Brain microvascular endothelial cell (primary cell): ENCODE results near the gene OR2L8.

Experiments used
- DNase-seq: peaks from one replicate; pipeline ENCODE4 v3.0.0-alpha.2; 2020
- H3K27ac ChIP-seq: fragments of 250-450 bp; sonication (Bioruptor Pico); 2 replicates; pipeline ENCODE4 v1.5.1; 2020; ENCODE audit warnings: mild to moderate bottlenecking, moderate library complexity
- H3K27me3 ChIP-seq: fragments of 250-450 bp; sonication (Bioruptor Pico); replicated peaks from 2 replicates; pipeline ENCODE4 v1.5.1; 2020; ENCODE audit warnings: mild to moderate bottlenecking
- H3K36me3 ChIP-seq: fragments of 250-450 bp; sonication (Bioruptor Pico); replicated peaks from 2 replicates; pipeline ENCODE4 v1.5.1; 2020; ENCODE audit warnings: mild to moderate bottlenecking
- H3K4me3 ChIP-seq: 2 replicates; pipeline ENCODE4 v1.5.1; 2011; ENCODE audit warnings: low read depth, mild to moderate bottlenecking, control low read depth, low read length, moderate library complexity
- CTCF ChIP-seq: IDR thresholded peaks from 2 replicates; pipeline ENCODE4 v1.5.1; 2011; ENCODE audit warnings: low read depth, mild to moderate bottlenecking, moderate library complexity, low read length, control low read depth, inconsistent platforms; ENCODE audit errors: missing control alignments
- in situ Hi-C: cut with HindIII; loops from 2 replicates; pipeline ENCODE4 v1.10.0; 2017; ENCODE audit warnings: low sequenced_read_pairs, low pct_ligation_motif_present

Gene OR2L8

GRCh38 chr1:247961791-247962190 lies 13.1 kb downstream of the OR2L8 start:
- no peak overlapping the region for H3K27ac ChIP-seq
- no peak overlapping the region for H3K4me3 ChIP-seq
- no peak for DNase-seq
- in situ Hi-C loops: no loop called here
- H3K27me3 ChIP-seq: no peaks in the 10 kb centered on the region
- H3K36me3 ChIP-seq: no peaks in the 10 kb centered on the region
- TF ChIP-seq CTCF: no peak

- no peak for TF ChIP-seq CTCF
- H3K27ac ChIP-seq: no peak overlapping the region
- H3K36me3 ChIP-seq: no peaks in the 10 kb centered on the region
- H3K4me3 ChIP-seq: no peak overlapping the region
- H3K27me3 ChIP-seq: no peaks in the 10 kb centered on the region
- DNase-seq: no peak
- in situ Hi-C loops: no loop called here
Observed at GRCh38 chr1:247962911-247963588, 14.4 kb downstream of the OR2L8 start.

GRCh38 chr1:247964933-247965332 lies 16.3 kb downstream of the OR2L8 start, which contains the start of gene OR2AK2:
TSS of gene OR2AK2 (plus strand) at chr1:247965233. CDS start at chr1:247965377, 144 bp downstream.
- no peak for TF ChIP-seq CTCF
- no peak within 1 kb of the TSS for H3K27ac ChIP-seq
- in situ Hi-C loops: no loop called here
- DNase-seq: no peak
- H3K4me3 ChIP-seq: no peak within 1 kb of the TSS
- H3K27me3 ChIP-seq: no peaks in the 10 kb centered on the region
- no peaks in the 10 kb centered on the region for H3K36me3 ChIP-seq

GRCh38 chr1:247966532-247967204 lies 18.0 kb downstream of the OR2L8 start:
- Histone ChIP-seq H3K4me3 (no peak overlapping the region), H3K27me3 (no peaks in the 10 kb centered on the region), H3K27ac (no peak overlapping the region), H3K36me3 (no peaks in the 10 kb centered on the region)
- in situ Hi-C loops: no loop called here
- DNase-seq: no peak
- TF ChIP-seq CTCF: no peak

- Histone ChIP-seq H3K27ac (no peak overlapping the region), H3K27me3 (no peaks in the 10 kb centered on the region), H3K4me3 (no peak overlapping the region), H3K36me3 (no peaks in the 10 kb centered on the region)
- in situ Hi-C loops: no loop called here
- no peak for TF ChIP-seq CTCF
- no peak for DNase-seq
Observed at GRCh38 chr1:247992986-247993385, 44.3 kb downstream of the OR2L8 start.
